GF-D8 (cell line): ENCODE measurements around the gene PANK4.
A peak's percentile ranks its signal among the peaks of the same experiment; 100 is the strongest.
"Not testable (repeated sequence)": the region's sequence is repeated elsewhere in the genome, so short reads cannot be mapped to it uniquely, and the experiment has no call there.

Source experiments
- DNase-seq: peaks from one replicate; lab custom pipeline; 2025; lab: John Stamatoyannopoulos, UW

PANK4 gene

DNA sequence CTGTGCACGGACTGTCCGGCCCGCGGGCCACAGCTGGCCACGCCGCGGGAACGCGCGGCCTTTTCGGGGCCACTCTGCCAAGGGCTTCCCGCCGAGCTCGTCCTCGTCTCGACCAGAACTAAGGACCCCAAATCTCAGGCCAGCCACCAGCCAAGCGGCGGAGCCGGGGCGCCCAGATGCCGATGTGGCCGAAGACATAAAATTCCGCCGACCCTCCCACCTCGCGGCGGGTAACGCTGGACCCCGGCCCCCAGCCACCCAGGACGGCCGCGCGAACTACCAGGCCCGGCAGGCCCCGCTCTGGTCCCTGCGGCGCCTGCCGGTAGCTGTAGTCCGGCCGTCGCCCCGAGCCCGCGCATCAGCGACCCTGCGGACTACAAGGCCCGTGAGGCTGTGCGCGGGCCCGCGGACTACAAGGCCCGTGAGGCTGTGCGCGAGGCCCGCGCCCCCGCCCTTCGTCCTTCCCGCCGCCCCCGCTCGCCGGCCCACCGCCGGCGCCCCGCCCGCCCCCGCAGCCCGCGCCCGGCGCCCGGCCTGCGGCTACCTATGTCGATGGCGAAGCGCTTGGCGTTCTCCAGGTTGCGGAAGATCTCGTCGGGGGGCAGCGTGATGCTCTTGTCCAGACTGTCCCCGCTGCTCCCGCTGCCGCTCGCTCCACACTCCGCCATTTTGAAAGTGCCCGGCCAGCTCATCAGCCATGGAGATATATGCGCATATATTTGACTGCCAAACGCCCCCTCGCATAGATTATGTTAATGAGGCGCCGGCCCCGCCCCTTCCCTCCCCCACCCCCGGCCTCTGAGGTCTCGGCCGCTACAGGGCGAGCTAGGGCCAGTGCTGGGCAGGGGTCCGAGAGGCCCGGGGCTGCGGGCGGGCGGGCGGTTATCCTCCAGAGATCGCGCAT is at the start of gene PANK4:
TSS of gene PANK4 (minus strand) at position 677 of the 904 bp plus-strand sequence. CDS start at position 668, 9 bp downstream.
- DNase-seq, result peak; percentile 69

DNA sequence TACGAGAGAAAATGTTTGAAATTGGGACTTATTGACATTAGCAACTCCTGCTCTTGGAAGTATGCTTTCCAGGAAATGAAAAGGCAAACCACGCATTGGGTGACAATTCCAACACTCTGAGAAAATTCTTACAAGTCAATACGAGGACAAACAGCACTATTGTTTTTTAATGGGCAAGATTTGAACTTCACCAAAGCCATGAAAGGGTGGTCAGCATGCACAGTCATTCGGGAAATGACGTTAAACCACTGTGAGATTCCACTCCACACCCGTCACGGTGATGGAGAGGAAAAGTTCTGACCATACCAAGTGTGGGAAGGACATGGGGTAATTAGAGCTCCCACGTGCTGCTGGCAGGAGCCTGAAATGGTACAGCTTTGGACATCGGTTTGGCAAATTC is 48.0 kb upstream of the PANK4 start:
- no peak for DNase-seq

DNA sequence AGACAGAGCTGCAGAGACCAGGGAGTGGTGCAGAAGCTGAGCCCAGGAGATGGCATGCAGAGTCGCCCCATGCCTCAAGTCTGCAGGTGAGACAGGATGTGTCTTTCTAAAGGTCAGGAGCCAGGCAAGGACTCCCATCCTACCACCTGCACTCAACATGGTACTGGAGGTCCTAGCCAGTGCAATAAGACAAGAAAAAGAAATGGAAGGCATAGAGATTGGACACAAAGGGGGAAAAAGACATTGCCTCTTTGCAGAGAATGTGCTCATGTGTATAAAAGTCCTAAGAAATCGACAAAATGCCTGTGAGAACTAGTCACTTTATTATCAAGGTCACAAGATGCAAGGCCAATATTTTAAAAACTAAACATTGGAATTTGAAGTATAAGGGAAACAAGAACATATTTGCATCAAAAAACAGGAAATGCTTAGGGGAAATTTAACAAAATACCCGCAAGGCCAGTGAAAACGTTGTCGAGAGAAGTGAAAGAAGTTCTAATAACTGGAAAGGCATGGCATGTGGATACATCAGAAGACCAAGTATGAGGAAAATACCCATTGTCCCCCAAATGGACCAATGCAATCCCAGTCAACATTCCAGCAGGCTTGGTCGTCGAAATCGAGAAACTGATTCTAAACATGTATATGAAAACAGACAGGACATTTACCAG is 47.0 kb upstream of the PANK4 start:
- no peak for DNase-seq

DNA sequence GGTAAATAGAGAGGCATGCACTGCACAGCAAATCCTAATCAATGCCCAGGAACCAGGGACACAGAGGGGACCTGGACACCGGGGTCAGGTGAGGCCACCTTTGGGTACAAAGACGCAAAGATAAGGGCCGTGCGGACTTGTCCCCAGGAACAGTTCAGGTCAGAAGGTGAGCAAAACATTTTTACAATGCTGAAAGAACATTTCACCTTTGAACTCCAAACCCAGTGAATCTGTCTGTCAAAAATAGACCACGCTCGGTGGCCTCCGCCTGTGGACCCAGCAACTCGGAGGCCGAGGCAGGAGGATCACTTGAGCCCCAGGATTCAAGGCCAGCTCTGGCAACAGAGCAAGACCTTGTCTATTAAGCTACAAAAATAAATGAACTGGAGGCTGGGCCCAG is 45.0 kb upstream of the PANK4 start:
- DNase-seq, result no peak

DNA sequence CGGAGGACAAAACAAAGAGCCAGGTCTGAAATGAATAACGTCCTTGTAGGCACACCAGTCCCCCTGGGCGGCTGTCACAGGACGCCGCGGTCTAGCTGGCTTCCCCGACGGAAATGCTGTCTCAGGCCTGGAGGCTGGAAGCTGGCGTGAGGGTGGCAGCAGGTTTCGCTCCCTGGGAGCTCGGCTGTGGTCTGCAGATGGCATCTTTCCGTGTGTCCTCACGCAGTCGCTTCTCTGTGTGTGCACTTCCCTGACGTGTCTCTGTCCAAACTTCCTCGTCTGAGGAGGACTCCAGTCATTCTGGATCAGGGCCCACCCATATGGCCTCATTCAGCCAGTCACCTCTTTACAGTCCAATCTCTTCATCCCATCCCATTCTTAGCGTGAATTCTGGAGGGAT is 43.9 kb upstream of the PANK4 start:
- DNase-seq, result no peak

DNA sequence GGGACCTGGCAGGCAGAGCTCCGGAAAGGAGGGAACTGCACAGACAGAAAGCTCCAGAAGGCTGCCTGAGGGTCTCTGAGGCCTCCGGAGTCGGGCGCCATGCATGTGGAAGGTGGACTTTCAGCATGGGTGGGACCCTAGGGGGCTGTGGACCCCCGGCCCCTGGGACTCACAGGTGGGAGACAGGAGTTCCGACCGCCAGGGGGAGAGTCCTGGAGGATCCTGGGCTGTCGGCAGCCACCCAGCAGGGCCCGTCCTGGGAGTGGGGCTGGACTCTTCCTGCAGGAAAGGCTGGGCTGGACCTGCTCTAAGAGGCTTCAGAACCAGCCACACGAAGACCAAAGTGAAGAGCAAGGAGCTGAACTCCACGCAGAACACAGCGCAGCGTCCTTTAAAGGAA is 43.3 kb upstream of the PANK4 start:
- not testable (repeated sequence) for DNase-seq

DNA sequence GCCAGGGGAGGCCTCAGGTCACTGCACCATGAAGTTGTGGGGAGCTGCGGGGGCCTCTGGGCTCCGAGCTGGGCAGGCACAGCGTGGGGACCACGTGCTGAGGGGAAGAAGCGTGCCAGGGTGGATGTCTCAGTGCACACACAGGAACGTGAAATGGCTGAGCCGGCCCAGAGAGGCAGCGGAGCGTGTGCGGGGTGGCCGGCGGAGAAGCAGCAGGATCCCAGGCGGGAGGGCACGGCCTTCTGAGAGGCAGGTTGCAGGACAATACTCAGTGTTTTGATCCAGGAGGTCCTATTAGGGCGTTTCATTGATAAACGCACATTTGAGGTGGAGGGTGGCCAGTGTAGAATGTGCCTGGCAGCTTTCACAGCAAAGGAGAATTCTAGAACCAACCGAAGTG is 42.7 kb upstream of the PANK4 start:
- DNase-seq, result no peak

DNA sequence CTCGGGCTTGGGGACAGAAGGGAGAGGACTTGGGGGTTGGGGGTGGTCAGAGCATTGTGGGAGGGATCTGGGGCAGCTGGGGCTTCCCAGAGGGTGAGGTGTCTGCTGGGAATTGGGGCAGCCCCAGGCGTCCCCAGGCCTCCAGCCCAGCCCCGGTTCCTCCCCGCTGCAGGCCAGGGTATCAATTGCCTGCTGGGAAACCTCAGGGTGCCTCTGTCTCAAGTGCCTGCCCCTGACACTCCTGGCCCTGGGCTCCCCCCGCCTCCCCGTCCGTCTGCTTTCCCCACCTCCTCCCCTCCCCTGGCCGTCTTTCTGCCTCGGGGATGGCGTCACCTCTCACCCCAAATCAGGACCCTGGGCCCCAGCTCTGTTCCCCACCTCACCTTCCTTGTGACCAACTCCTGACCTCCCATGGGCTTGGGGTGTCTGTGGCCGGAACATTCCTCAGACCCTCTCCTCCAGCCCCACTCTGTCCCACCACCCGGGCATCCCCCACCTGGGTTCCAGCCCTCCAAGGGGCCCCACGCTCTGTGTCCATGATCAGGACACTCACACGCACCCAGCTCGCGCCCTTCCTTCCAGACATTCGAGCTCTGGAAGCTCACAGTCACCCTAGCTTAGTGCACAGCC is 41.9 kb upstream of the PANK4 start:
- DNase-seq, result not testable (repeated sequence)

DNA sequence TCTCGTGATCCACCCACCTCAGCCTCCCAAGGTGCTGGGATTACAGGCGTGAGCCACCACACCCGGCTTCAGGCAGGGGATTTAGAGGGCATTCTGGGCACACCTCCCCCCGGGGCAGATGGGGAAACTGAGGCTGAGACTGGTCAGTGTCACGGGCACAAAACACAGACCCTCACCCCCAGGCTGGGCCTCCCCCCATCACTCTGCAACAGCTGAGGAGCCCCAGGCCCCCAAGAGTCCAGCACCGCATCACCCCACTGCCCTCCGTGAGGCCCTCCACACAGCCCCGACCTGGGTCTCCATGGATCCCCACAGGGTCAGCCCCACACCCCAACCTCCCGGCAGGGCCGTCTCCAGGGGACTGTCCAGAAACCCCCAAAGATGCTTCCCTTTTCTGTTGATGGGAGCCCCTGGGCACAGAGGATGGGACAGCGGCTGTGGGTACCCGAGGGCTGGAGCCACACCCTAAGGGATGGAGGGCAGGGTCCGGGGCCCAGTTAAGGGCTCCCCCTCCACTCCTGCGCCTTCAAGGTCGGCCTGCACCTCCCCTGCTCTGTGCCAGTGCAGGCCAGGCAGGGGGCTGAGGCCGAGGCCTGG is 40.8 kb upstream of the PANK4 start:
- DNase-seq, result no peak

DNA sequence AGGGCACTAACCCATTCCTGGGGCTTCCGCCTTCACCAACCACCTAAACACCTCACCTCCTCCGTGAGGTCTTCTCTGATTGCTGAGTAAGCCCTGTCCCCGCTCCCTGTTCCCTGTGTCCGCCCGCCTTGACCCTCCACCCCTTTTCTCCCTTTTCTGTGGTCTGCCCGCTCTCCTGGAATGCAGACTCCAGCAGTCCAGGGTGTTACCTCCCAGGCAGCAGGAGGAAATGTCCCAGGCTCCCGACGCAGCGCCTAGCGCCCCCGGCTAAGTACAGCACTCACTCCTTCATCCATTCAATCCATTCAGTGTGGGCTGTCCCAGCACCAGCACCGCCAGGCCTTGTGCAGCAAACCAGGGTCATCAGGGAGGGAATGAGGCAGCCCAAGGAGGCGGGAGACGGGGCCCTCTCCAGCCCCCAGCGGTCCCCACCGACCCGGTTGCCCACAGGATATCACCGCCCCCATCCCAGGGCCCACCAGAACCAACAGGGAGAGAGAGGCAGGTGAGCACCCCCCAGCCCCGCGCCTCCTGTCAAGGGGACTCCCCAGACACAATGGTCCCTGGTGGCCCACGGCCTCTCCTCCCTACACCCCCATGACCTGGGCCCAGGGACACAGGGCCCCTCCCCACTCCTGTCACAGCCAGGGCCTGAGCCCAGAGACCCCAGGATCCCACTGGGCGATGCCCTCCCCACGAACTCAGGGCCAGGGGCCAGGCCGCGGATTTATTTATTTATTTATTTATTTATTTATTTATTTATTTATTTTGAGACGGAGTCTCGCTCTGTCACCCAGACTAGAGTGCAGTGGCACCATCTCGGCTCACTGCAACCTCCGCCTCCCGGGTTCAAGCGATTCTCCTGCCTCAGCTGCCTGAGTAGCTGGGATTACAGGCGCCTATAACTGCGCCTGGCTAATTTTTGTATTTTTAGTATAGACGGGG is 40.0 kb upstream of the PANK4 start:
- DNase-seq, result no peak

DNA sequence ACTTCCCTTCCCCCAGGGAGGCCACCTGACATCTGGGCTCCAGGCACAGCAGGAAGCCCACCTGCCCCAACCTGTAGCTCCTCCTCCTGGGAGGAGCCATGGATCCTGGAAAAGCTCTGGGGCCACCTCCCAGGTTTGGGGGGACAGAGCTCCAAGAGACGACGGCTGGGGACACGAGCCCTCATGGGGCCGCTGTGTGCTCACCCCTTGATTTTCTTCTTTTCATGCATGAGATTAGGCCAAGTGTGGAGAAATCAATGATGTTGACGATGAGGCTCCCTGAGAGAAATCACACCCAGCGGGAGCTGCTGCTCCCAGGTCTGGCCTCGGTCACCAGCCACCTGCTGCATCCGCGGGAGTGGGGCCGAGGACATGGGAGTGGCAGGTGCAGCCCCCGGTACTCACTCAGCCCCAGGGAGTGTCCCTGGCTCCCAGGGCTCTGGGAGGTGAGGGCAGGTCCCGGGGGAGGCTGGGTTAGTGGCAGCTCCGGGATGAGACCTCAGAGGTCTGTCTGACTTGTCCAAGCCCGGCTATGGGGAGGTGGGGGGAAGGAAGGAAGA is 38.5 kb upstream of the PANK4 start:
- no peak for DNase-seq

DNA sequence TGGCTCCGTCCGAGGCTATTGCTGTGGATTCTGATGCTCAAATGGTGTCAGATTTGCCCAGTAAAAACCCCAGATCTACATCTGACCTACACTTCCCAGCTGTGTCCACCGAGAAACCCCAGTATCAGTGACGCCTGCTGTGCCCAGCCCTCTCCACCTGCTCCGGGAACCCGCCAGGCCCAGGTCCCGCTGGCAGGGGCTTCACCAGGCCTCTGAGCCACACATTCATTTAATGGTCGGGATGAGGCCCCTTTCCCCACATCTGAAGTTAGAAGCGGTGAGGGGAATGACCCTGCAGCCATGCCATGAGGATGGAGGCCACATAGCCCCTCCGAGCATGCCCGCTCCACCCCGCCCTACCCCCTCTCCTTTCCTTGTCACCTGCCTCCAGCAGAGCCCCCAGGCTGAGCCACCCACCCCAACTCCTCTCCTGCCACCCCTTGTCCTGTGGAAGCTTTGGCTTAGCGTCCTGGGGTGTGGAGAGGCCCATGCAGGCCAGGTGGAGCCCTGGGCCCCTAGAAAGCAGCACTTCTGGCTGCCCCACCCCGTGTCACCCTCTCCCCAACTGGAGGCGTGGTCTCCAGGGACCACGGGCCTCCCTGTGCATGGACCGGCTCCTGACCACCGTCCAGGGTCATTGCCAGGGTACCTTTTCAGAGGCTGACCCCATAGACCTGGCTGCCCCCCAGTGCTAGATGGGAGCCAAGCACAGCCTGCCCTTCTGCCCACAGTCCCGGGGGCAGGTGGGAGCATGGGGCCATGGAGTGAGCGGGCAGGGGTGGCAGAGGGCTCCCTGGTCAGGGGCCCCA is 37.8 kb upstream of the PANK4 start:
- no peak for DNase-seq

DNA sequence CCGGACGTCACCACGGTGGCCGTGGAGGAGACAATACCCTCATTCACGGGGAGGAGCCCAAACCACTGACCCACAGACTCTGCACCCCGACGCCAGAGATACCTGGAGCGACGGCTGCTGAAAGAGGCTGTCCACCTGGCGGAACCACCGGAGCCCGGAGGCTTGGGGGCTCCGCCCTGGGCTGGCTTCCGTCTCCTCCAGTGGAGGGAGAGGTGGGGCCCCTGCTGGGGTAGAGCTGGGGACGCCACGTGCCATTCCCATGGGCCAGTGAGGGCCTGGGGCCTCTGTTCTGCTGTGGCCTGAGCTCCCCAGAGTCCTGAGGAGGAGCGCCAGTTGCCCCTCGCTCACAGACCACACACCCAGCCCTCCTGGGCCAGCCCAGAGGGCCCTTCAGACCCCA is 36.8 kb upstream of the PANK4 start:
- no peak for DNase-seq

DNA sequence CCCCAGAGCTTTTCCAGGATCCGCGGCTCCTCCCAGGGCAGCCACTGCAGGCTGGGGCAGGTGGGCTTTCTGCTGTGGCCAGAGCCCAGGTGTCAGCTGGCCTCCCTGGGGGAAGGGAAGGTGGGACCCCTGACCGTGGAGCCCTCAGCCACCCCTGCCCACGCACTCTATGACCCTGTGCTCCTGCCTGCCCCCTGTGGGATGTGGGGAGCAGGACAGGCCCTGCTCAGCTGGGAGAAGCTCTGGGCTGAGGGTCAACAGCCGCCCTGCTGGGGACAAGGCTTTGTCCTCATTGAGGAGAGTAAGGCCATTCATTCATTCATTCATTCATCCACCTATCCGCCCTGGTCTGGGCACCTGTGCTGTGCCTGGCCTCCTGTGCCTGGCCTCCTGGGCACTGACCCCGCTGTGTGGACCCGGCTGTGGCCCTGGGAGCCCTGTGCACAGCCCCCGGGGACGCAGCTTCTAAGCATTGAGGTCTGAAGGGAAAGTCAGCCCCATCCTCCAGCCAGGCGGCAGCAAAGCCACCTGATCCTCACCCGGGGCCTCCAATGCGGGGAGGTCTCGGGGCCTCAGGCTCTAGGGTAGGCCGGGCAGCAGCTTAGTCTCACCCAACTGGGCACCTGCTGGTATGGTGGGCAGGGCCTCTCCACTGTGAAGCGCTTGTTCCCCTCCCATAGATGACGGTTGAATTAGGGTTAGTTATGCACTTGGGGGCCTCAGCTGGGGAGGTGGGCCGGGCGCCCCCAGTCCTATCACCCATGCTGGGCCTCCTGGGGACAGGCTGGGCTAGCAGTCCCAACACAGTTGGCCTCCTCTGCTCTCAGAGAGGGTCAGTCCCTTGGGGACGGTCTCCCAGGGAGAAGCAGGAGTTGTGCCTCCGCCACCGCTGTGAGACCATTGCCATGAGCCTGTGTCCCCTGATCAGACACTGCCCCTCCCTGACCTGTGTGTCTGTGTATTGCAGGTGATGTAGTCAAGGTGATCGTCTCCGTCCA is 35.8 kb upstream of the PANK4 start:
- no peak for DNase-seq

DNA sequence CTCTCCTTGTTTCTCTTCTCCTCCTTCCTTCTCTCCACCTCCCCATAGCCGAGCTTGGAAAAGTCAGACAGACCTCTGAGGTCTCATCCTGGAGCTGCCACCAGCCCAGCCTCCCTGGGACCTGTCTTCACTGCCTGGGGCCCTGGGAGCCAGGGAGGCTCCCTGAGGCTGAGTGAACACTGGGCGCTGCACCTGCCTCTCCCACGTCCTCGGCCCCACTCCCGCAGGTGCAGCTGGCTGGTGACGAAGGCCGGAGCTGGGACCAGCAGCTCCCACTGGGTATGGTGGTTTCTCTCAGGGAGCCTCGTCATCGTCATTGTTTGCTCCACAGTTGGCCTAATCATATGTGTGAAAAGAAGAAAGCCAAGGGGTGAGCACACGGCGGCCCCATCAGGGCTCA is 35.0 kb upstream of the PANK4 start:
- DNase-seq, result no peak

DNA sequence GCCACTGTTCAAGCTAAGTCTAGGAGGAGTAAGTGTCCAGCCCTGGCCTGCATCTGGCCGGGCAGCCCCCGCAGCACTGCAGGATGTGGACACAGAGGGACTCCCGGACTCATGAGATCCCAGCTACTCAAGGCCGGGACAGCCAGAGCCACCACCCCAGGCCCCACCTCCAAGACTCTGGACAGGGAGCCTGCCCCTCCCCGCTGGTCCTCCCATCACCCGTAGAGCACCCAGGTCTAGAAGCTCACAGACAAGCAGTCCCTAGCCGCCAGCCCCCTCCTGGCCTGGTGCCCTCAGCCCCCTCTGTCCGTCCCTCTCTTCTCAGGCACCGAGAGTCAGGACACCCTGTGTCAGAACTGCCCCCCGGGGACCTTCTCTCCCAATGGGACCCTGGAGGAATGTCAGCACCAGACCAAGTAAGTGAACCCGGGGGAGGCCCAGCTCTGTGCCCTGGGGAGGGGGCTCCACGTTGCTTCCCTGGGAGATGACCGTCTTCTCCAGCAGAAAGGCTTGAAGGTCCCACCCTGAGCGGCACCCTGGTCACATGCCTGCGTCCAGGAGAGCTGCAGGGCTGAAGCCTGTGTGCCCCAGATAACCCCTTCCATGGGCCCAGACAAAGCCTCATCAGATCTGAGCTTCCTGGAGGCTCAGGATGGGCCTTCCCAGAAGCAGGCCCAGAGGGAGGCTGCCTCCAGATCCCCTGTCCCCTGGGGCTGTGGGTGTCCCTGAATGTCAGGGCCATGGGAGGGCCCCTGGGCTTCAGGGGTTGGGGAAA is 34.1 kb upstream of the PANK4 start:
- DNase-seq, result no peak

DNA sequence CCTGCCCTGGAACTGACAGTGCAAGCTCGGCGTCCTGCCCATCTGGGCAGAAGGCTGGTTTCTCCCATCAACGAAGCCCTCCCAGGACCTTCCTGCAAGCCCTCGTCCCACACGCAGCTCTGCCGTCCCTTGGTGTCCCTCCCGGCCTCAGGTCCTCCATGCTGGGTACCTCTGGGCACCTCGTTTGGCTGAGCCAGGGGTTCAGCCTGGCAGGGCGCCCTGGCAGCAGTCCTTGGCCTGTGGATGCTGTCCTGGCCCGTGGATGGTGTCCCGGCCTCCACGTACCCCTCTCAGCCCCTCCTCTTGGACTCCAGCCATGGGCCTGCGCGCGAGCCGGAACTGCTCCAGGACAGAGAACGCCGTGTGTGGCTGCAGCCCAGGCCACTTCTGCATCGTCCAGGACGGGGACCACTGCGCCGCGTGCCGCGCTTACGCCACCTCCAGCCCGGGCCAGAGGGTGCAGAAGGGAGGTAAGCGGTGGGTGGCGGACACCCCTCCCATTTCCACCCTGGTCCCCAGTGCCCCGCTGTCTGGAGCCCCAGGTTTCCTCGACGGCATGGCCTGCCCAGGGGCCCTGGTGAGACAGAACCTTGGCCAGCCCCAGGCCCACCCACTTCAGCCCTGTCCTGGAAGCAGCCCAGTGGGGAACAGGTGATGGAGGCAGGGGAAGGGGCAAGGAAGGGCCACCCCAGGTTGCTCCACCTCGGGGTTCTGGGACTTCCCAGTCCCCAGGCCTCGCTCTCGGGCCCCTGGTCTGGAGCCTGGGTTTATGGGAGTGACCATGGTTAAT is 33.3 kb upstream of the PANK4 start:
- DNase-seq, result no peak
